GM23338 (cell line): ENCODE results near the gene HMCN2. TPM values are rescaled to one million over a fixed set of nuclear protein-coding genes. Genes with fewer than 3 reads are reported as not detected.

ENCODE experiments used
- ATAC-seq: fragments of 200-7000 bp; cut with Tn5 transposase; 3 replicates; pipeline ENCODE4 v1.9.1; 2020
- DNase-seq: peaks from one replicate; pipeline ENCODE4 v3.0.0-alpha.2; 2015; ENCODE audit warnings: low spot score
- H2AFZ ChIP-seq: fragments of 200-600 bp; sonication (generic); 2 replicates; pipeline ENCODE4 v1.8.0; 2016; ENCODE audit warnings: antibody characterized with exemption, mild to moderate bottlenecking, moderate library complexity
- H3F3A ChIP-seq: fragments of 200-600 bp; sonication (generic); replicated peaks from 2 replicates; pipeline ENCODE4 v1.8.0; 2017; ENCODE audit warnings: antibody characterized with exemption, mixed run types, low read depth
- H3K27ac ChIP-seq: fragments of 200-600 bp; sonication (generic); 2 replicates; pipeline ENCODE4 v1.6.1; 2016; ENCODE audit warnings: low read depth
- H3K27me3 ChIP-seq: fragments of 200-600 bp; sonication (generic); 2 replicates; pipeline ENCODE4 v1.8.0; 2016; ENCODE audit warnings: mild to moderate bottlenecking, mixed run types, moderate library complexity; ENCODE audit not compliant: insufficient read depth
- H3K36me3 ChIP-seq: fragments of 200-600 bp; sonication (generic); 2 replicates; pipeline ENCODE4 v1.8.0; 2016; ENCODE audit warnings: mild to moderate bottlenecking; ENCODE audit not compliant: insufficient read depth
- H3K4me1 ChIP-seq: fragments of 200-600 bp; sonication (generic); 2 replicates; pipeline ENCODE4 v1.8.0; 2016; ENCODE audit warnings: mild to moderate bottlenecking, moderate library complexity; ENCODE audit not compliant: insufficient read depth
- H3K4me2 ChIP-seq: fragments of 200-600 bp; sonication (generic); 2 replicates; pipeline ENCODE4 v1.7.1; 2017; ENCODE audit warnings: mixed run types
- H3K4me3 ChIP-seq: fragments of 200-600 bp; sonication (generic); 2 replicates; pipeline ENCODE4 v1.6.1; 2016; ENCODE audit warnings: mixed run types
- H3K79me2 ChIP-seq: fragments of 200-600 bp; sonication (generic); replicated peaks from 2 replicates; pipeline ENCODE4 v1.8.0; 2017; ENCODE audit warnings: mild to moderate bottlenecking; ENCODE audit not compliant: insufficient read depth
- H3K9me2 ChIP-seq: fragments of 200-600 bp; sonication (generic); 2 replicates; pipeline ENCODE4 v1.8.0; 2017; ENCODE audit not compliant: insufficient read depth
- H4K20me1 ChIP-seq: fragments of 200-600 bp; sonication (generic); replicated peaks from 2 replicates; pipeline ENCODE4 v1.8.0; 2017; ENCODE audit warnings: mild to moderate bottlenecking; ENCODE audit not compliant: insufficient read depth
- H3K27ac Mint-ChIP-seq: 2 replicates; pipeline ENCODE4 v1.8.0; 2020; ENCODE audit warnings: inconsistent platforms, mild to moderate bottlenecking, moderate library complexity, mixed read lengths
- H3K27me3 Mint-ChIP-seq: 3 replicates; pipeline ENCODE4 v1.8.0; 2022; ENCODE audit warnings: low read depth, mild to moderate bottlenecking, moderate library complexity, mixed read lengths, inconsistent platforms; ENCODE audit not compliant: insufficient read depth, poor library complexity
- H3K36me3 Mint-ChIP-seq: 3 replicates; pipeline ENCODE4 v1.8.0; 2021; ENCODE audit warnings: low read depth, mild to moderate bottlenecking, inconsistent platforms, moderate library complexity, mixed read lengths
- H3K4me1 Mint-ChIP-seq: 3 replicates; pipeline ENCODE4 v1.8.0; 2020; ENCODE audit warnings: mild to moderate bottlenecking, inconsistent platforms, mixed read lengths
- H3K4me3 Mint-ChIP-seq: 3 replicates; pipeline ENCODE4 v1.8.0; 2021; ENCODE audit warnings: moderate library complexity, mild to moderate bottlenecking, inconsistent platforms, mixed read lengths
- H3K9me3 Mint-ChIP-seq: 3 replicates; pipeline ENCODE4 v1.8.0; 2020; ENCODE audit warnings: moderate library complexity, mild to moderate bottlenecking, inconsistent platforms, mixed read lengths
- CREB1 ChIP-seq: fragments of 250-450 bp; sonication (Bioruptor Pico); IDR thresholded peaks from 2 replicates; pipeline ENCODE4 v1.5.0; 2020; ENCODE audit warnings: low read depth, mild to moderate bottlenecking, moderate library complexity
- EZH2 ChIP-seq: fragments of 200-600 bp; sonication (generic); IDR thresholded peaks from one replicate; pipeline ENCODE4 v1.8.0; 2017; ENCODE audit warnings: antibody characterized with exemption, mild to moderate bottlenecking, low read depth; ENCODE audit not compliant: unreplicated experiment
- EZH2phosphoT487 ChIP-seq: fragments of 200-600 bp; sonication (generic); IDR thresholded peaks from one replicate; pipeline ENCODE4 v1.8.1; 2018; ENCODE audit warnings: antibody characterized with exemption; ENCODE audit not compliant: unreplicated experiment
- JUNB ChIP-seq: IDR thresholded peaks from one replicate; pipeline ENCODE4 v1.6.1; 2016; ENCODE audit warnings: antibody characterized with exemption; ENCODE audit not compliant: unreplicated experiment
- NANOG ChIP-seq: IDR thresholded peaks from 2 replicates; pipeline ENCODE4 v1.6.1; 2016; ENCODE audit warnings: antibody characterized with exemption, borderline replicate concordance
- POLR2AphosphoS5 ChIP-seq: IDR thresholded peaks from 2 replicates; pipeline ENCODE4 v1.6.1; 2016; ENCODE audit warnings: antibody characterized with exemption, low read depth
- STAT1 ChIP-seq: IDR thresholded peaks from one replicate; pipeline ENCODE4 v1.6.1; 2016; ENCODE audit warnings: antibody characterized with exemption; ENCODE audit not compliant: unreplicated experiment
- ZNF114 ChIP-seq: fragments of 250-450 bp; sonication (Bioruptor Pico); IDR thresholded peaks from 2 replicates; pipeline ENCODE4 v1.5.0; 2020; ENCODE audit warnings: mild to moderate bottlenecking, moderate library complexity
- ZNF331 ChIP-seq: fragments of 250-450 bp; sonication (Bioruptor Pico); IDR thresholded peaks from 2 replicates; pipeline ENCODE4 v1.5.0; 2020; ENCODE audit warnings: low read depth, mild to moderate bottlenecking, moderate library complexity
- ZNF462 ChIP-seq: fragments of 250-450 bp; sonication (Bioruptor Pico); IDR thresholded peaks from 2 replicates; pipeline ENCODE4 v1.5.0; 2020; ENCODE audit warnings: mild to moderate bottlenecking, moderate library complexity
- polyA plus RNA-seq: library from polyadenylated mRNA; unstranded; fragments of >200 nt; fragmentation: Nextera tagmentation; extraction: Ambion mirVana; gene quantifications from 2 replicates; pipeline ENCODE4 v1.2.1, GENCODE V29; 2016
- total RNA-seq: library from RNA; depleted of rRNA; stranded (reverse); fragments of >200 nt; shearing (Covaris generic); gene quantifications from 2 replicates; pipeline ENCODE4 v1.2.3, GENCODE V29; 2014
- TF ChIP-seq, protein P1 (sequence below): IDR thresholded peaks from 2 replicates; pipeline ENCODE4 v1.6.1; 2016; ENCODE audit warnings: antibody characterized with exemption
- TF ChIP-seq, protein P2 (sequence below), 2 experiments: fragments of 200-600 bp in 1 of 2; sonication (generic) in 1 of 2; conservative IDR thresholded peaks; 2 replicates each; pipeline versions ENCODE4 v1.5.1 to v1.6.1; 2016 to 2017; ENCODE audit warnings: antibody characterized with exemption in 2 of 2, low read depth in 2 of 2, mild to moderate bottlenecking in 2 of 2, moderate library complexity in 1 of 2

The HMCN2 gene
- total and polyA plus RNA-seq, 2 experiments from 2014 or later, result 1.3 to 4.7 TPM

- TF ChIP-seq, protein P1, sequence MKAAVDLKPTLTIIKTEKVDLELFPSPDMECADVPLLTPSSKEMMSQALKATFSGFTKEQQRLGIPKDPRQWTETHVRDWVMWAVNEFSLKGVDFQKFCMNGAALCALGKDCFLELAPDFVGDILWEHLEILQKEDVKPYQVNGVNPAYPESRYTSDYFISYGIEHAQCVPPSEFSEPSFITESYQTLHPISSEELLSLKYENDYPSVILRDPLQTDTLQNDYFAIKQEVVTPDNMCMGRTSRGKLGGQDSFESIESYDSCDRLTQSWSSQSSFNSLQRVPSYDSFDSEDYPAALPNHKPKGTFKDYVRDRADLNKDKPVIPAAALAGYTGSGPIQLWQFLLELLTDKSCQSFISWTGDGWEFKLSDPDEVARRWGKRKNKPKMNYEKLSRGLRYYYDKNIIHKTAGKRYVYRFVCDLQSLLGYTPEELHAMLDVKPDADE, result no peak
Observed at GRCh38 chr9:130362691-130363090, 97.1 kb downstream of the HMCN2 start (continued).

- H3K4me3 Mint-ChIP-seq, result no peak overlapping the region
Observed at GRCh38 chr9:130363755-130364404, 98.3 kb downstream of the HMCN2 start.

More at GRCh38 chr9:130363755-130364404, 98.3 kb downstream of the HMCN2 start:
- Histone ChIP-seq H3K4me1 (no peaks in the 10 kb centered on the region), H3K9me2 (no peaks in the 10 kb centered on the region), H3K4me2 (no peak overlapping the region), H3K4me3 (no peak overlapping the region), H3K79me2 (no peaks in the 10 kb centered on the region), H3F3A (no peaks in the 10 kb centered on the region), H3K27ac (no peak overlapping the region), H4K20me1 (no peaks in the 10 kb centered on the region), H3K36me3 (no peaks in the 10 kb centered on the region), H3K27me3 (no peaks in the 10 kb centered on the region), H2AFZ (no peak overlapping the region)
- ATAC-seq (no peak), DNase-seq (no peak)
- Mint-ChIP-seq H3K9me3 (no peaks in the 10 kb centered on the region), H3K4me1 (peaks cover 9% of the 10 kb centered on the region; the same call in 1 of the 3 replicates), H3K27ac (no peak overlapping the region), H3K36me3 (peaks cover 13% of the 10 kb centered on the region), H3K27me3 (peaks cover 7% of the 10 kb centered on the region)
- TF ChIP-seq ZNF462 (CRISPR knock-in tag) (no peak), ZNF114 (no peak), ZNF331 (CRISPR knock-in tag) (no peak), NANOG (no peak), POLR2AphosphoS5 (no peak), EZH2 (no peak), STAT1 (no peak), EZH2phosphoT487 (no peak), JUNB (no peak), CREB1 (CRISPR knock-in tag) (no peak)
- TF ChIP-seq, protein P2, sequence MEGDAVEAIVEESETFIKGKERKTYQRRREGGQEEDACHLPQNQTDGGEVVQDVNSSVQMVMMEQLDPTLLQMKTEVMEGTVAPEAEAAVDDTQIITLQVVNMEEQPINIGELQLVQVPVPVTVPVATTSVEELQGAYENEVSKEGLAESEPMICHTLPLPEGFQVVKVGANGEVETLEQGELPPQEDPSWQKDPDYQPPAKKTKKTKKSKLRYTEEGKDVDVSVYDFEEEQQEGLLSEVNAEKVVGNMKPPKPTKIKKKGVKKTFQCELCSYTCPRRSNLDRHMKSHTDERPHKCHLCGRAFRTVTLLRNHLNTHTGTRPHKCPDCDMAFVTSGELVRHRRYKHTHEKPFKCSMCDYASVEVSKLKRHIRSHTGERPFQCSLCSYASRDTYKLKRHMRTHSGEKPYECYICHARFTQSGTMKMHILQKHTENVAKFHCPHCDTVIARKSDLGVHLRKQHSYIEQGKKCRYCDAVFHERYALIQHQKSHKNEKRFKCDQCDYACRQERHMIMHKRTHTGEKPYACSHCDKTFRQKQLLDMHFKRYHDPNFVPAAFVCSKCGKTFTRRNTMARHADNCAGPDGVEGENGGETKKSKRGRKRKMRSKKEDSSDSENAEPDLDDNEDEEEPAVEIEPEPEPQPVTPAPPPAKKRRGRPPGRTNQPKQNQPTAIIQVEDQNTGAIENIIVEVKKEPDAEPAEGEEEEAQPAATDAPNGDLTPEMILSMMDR (conservative IDR thresholded peaks at IDR 0.05; ENCODE audit: low read depth in 2 of 2), result no peak
- TF ChIP-seq, protein P1, result no peak
